ENCODE data around the gene RELA.

- TF ChIP-seq EZH2phosphoT487 (IDR thresholded peaks at IDR 0.05; ENCODE audit: borderline replicate concordance, low read depth), result no peak
- no peak for TF ChIP-seq MXI1 (IDR thresholded peaks at IDR 0.05; ENCODE audit: low read depth, low read length)
- no peak for TF ChIP-seq EP300 (IDR thresholded peaks at IDR 0.05; ENCODE audit: borderline replicate concordance in 1 of 2, low read depth in 1 of 2, low read length in 1 of 2)
- TF ChIP-seq CTCF (IDR thresholded peaks at IDR 0.05), result no peak
- no peak for TF ChIP-seq USF2 (IDR thresholded peaks at IDR 0.05; ENCODE audit: borderline replicate concordance, low read depth, low read length)
- TF ChIP-seq POLR2AphosphoS5 (IDR thresholded peaks at IDR 0.05; ENCODE audit: low read depth, low read length), result no peak; the same call in 1 of the 2 replicates
- TF ChIP-seq ZBTB33 (IDR thresholded peaks at IDR 0.05; ENCODE audit: borderline replicate concordance, low read depth), result no peak
- TF ChIP-seq GATA2 (CRISPR knock-in tag; IDR thresholded peaks at IDR 0.05), result no peak
Observed at GRCh38 chr11:65653229-65654225, 9.2 kb downstream of the RELA start.
